ENCODE measurements around the gene PSD2.

GRCh38 chr5:139870677-139871076, 75.1 kb downstream of the PSD2 start:
- TF ChIP-seq, protein P1, sequence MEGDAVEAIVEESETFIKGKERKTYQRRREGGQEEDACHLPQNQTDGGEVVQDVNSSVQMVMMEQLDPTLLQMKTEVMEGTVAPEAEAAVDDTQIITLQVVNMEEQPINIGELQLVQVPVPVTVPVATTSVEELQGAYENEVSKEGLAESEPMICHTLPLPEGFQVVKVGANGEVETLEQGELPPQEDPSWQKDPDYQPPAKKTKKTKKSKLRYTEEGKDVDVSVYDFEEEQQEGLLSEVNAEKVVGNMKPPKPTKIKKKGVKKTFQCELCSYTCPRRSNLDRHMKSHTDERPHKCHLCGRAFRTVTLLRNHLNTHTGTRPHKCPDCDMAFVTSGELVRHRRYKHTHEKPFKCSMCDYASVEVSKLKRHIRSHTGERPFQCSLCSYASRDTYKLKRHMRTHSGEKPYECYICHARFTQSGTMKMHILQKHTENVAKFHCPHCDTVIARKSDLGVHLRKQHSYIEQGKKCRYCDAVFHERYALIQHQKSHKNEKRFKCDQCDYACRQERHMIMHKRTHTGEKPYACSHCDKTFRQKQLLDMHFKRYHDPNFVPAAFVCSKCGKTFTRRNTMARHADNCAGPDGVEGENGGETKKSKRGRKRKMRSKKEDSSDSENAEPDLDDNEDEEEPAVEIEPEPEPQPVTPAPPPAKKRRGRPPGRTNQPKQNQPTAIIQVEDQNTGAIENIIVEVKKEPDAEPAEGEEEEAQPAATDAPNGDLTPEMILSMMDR (IDR thresholded peaks at IDR 0.05): no peak
- no peak for TF ChIP-seq POLR2A (IDR thresholded peaks at IDR 0.05)
